Stimulated activated CD8-positive, alpha-beta memory T cell treated with anti-CD3 and anti-CD28 coated beads, Interleukin-4, amount 100 ng/mL, for 48 hours (primary cell): ENCODE measurements around the gene METRNL.
"Not testable (repeated sequence)": the region's sequence is repeated elsewhere in the genome, so short reads cannot be mapped to it uniquely, and the experiment has no call there.

ENCODE experiments used
- DNase-seq: peaks from one replicate; pipeline ENCODE4 v3.0.0-alpha.2; 2020

Gene METRNL

DNA sequence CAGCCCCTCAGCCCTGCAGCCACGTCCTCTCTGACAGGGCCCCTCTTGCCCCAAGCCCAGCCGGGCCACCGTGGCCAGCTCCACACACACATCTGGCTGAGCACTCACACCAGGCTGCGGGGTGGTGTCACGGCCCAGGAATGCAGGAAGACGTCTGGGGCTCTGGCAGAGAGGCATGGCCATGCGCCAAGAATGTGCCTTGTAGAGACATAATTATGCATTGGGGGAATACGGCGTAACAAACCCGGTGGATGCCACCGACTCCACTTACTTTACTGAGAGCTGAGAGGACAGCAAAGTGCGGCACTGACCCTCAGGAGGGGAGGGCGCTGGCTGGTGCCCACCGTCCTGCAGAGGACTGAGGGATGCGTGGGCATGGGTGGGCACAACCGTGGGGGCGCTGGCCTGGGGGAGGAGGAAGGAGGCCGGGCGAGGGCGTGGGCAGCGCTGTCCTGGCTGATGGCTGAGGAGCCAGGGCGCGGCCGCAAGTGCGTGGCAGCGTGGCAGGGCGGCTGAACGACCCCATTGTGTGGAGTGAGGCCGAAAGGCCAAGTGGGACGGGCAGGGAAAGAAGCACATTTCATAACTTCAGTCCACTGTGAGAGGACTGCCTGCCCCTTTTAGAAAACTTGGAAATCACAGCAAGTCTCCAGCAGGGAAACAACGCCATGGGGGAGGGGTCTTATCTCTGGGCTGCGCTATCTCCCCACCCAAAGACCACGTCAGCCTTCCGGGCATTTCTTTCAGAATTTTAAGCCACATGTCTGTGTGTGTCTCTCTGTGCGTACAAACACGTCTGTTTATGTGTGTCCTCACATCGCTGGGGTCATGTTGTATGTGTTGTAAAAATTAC, 30.6 kb downstream of the METRNL start:
- DNase-seq: no peak

GRCh38 chr17:83110735-83111134, 31.3 kb downstream of the METRNL start:
- no peak for DNase-seq

DNA sequence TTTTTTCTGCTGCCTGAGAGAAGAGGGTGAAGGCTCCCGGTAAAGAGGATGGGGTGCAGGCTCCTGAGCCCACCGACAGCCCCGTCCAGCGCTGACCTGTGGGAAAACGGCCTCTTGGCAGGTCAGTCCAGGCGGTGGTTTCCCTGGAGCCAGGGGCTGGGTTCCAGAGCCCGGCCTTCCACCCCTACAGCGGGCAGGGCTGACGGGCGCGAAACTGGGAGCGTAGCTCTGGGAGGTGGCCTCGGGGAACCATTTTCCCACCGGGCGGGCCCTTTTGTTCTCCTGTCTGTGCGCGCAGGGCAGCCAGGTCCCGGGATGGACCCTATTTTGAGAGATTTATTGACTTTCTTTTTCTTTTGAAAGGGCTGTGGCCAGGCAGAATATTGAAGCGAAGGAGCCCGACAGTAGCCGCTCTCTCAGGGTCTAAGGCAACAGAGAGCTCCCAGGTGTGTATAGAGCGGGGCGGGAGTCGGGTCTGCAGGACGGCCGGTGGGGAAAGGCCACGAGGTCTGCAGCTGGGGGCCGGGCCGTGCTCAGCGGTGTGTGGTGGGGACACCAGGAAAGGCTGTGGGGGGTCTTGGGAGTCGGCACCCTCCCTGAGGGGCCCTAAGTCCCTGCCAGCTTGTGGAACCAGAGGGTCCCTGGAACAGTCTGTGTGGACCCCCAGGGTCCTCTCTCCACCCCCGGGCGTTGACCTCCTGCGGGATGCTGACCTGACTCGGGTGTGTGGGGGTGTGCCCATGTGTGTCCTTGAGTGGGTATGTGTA, 32.3 kb downstream of the METRNL start:
- no peak for DNase-seq

GRCh38 chr17:83113381-83113780, 34.0 kb downstream of the METRNL start:
- DNase-seq: no peak

DNA sequence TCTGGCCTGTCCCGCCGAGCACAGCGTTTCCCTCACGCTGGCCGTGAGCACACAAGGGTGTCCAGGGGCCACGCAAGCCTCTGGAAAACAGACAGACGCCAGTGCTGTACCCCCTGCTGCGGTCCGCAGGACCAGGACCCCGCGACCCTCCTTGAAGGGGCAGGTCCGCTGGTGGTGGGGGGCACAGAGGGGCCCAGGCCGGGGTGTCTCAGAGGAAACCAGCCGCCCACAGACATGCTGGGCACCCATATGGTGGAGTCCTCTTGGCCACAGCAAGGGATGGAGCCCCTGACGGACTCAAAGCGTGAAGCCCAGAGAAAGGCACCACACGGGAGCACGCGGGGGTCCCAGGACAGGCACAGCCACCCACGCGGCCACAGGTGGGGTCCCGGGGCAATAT, 34.4 kb downstream of the METRNL start:
- DNase-seq: no peak

DNA sequence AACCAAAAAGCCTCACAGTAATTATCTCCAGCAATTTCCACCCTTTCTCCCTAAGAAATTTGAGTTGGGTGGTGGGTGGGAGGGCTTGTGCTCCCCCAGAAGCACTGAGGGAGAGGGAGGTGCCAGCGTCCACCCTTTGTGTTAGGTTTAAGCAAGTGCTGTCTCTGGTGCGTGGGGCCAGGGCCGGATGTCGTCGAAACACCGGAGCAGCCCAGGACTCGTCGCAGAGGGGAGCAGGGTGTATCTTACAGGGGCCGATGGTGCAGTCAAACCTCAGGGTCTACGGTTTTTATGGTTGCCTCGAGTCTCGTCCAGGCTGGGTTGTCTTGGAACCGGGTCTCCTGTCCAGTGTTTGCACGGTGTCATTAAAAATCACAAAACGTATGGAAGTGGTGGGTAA, 35.3 kb downstream of the METRNL start:
- no peak for DNase-seq

- DNase-seq: no peak
Measured at GRCh38 chr17:83115202-83115651, 35.8 kb downstream of the METRNL start.

DNA sequence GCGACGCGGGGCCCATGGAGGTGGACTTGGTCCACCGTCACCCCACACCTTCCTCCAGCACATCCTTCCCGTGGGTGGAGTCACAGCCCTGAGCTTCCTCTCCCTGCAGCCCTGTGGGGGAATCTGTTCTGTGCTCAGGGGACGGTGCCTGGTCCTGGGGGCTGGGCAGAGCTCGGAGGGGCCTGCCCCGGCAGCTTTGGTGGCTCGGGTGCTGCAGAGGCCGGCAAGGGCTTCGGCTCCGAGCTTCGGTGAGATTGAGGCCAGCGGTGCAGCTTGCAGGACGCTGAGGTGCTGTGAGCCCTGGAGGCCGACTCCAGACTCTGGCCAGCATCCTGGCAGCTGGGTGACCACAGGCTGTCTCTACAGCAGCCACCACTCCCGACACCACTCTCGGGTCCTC, 36.4 kb downstream of the METRNL start:
- no peak for DNase-seq

DNA sequence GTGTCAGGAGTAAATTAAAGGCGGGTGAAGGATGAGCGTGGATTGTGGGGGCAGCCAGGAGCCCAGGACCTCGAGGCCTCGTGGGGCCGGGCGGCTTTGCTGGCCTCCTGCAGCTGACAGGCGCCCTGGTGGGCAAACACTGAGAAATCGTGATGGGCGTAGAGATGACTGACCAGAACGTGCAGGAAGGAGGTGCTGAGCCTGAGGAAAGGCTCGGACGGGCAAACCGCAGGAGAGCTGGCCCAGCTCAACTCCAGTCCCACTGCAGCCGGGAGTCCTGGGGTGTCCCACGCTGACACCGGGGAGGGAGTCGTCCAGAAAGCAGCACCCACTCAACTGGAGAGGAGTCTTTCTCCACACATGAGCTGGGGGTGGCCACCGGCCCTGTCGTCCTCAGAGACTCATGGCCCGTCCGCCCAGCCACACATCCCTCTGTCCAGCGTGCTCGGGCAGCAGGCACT, 36.9 kb downstream of the METRNL start:
- no peak for DNase-seq

- DNase-seq: no peak
Measured at GRCh38 chr17:83116783-83117555, 37.6 kb downstream of the METRNL start.

GRCh38 chr17:83117583-83117982, 38.2 kb downstream of the METRNL start:
- DNase-seq: no peak

GRCh38 chr17:83118071-83118841, 38.8 kb downstream of the METRNL start:
- DNase-seq: no peak

DNA sequence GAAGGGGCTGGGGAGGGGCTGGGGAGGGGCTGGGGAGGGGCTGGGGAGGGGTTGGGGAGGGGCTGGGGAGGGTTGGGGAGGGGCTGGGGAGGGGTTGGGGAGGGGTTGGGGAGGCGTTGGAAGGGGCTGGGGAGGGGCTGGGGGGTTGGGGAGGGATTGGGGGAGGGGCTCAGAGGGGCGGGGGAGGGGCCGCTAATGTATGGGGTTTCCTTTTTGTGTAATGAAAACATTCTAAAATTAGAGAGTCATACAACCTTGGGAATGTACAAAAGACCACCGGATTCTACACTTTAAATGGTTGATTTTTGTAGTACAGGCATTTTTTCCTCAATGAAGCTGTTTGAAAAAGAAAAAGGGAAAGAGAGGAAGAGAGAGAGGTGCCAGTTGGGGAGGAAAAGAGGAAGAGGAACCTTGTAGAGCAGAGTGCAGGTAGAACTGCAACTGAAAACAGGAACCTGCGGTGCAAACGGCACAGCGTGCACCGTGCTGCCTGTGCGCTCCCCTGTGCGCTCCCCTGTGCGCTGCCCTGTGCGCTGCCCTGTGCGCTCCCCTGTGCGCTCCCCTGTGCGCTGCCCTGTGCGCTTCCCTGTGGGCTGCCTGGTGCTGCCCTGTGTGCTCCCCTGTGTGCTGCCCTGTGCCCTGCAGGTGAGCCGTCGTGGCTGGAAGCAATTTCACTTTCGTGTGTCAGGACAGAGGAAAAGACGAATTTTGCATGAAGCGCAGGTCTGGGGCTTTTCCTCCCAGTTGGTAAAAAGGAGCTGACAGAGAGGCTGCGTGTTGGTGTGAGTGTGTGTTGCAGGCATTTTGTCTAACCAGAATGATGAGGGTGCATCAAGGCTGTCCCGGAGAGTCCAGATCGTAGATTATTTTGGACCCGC, 40.8 kb downstream of the METRNL start:
- DNase-seq: no peak

DNA sequence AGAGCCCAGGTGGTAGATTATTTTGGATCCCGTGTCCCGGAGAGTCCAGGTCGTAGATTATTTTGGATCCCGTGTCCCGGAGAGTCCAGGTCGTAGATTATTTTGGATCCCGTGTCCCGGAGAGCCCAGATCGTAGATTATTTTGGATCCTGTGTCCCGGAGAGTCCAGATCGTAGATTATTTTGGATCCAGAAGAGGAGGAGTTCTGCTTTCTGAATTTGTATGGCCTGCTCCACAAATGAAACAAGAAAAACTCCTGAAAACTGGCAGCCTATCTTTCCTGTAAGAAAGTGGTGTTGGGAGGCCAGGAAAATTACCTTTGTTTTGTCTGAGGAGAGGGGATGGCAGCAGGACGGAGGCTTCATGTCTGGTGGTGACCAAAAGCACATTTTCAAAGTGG, 42.1 kb downstream of the METRNL start:
- not testable (repeated sequence) for DNase-seq

- DNase-seq: no peak
Measured at GRCh38 chr17:83121921-83122820, 42.8 kb downstream of the METRNL start.

GRCh38 chr17:83122834-83123233, 43.4 kb downstream of the METRNL start:
- DNase-seq: no peak

DNA sequence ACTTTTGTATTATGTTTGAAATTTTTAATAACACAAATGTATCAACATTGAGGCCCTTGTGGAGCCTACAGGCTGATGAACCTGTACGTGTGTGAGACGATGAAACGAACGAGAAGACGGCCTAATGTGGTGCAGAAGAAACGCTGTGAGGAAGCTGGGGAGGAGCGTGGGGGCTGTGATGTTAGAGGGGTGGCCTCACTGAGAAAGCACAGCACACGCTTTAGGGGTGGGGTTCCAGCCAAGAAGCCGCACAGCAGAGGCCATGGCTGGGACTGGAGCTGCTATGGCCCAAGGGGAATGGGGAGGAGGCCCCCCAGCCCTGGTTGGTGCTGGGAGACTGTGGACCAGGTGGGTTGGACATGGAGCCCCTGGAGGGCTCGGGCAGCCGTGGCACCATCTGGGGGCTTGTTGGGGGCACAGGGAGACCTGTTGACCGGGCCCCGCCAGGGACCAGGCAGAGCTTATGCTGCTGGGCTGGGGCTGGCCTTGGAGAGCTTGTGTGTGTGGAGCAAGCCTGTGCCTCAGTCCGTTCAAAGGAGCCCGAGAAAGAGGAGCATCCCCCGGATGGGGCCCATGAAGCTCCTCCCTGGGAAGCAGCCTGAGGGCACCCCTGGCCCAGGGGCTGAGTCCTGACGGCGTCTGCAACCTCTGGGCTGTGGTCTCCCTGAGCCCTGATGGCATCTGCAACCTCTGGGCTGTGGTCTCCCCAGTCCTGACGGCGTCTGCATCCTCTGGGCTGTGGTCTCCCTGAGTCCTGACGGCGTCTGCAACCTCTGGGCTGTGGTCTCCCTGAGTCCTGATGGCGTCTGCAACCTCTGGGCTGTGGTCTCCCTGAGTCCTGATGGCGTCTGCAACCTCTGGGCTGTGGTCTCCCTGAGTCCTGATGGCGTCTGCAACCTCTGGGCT, 44.7 kb downstream of the METRNL start:
- DNase-seq: no peak

- DNase-seq: peak; percentile 52
Measured at GRCh38 chr17:83124871-83125514, 45.6 kb downstream of the METRNL start.
